CD14-positive monocyte (primary cell): ENCODE measurements around the gene TFAP2C. TPM values are rescaled to one million over a fixed set of nuclear protein-coding genes. Genes with fewer than 3 reads are reported as not detected.
A peak's percentile ranks its signal among the peaks of the same experiment; 100 is the strongest.

Experiments
- DNase-seq, 3 donors: peaks; one replicate each; pipeline ENCODE4 v3.0.0-alpha.2; 2011 to 2022
- H2AFZ ChIP-seq: 2 replicates; pipeline ENCODE4 v1.6.0; 2012; ENCODE audit warnings: mild to moderate bottlenecking, low read depth, low read length, inconsistent platforms; ENCODE audit not compliant: insufficient read depth, poor library complexity, severe bottlenecking
- H3K27ac ChIP-seq, 2 donors: 1 replicate in 1 of 2; 2 replicates in 1 of 2; pipeline ENCODE4 v1.5.1; 2012 to 2013; ENCODE audit warnings: low read length in 2 of 2, control low read depth in 1 of 2, inconsistent platforms in 1 of 2, low read depth in 1 of 2, mild to moderate bottlenecking in 1 of 2
- H3K27me3 ChIP-seq, 2 donors: one replicate each; pipeline versions ENCODE4 v1.6.0 to v1.6.1; 2011 to 2013; ENCODE audit warnings: low read length in 2 of 2; ENCODE audit not compliant: control insufficient read depth in 2 of 2, insufficient read depth in 2 of 2
- H3K36me3 ChIP-seq, 2 donors: replicated peaks in 1 of 2; 1 replicate in 1 of 2; 2 replicates in 1 of 2; pipeline versions ENCODE4 v1.5.1 to v1.6.1; 2012 to 2013; ENCODE audit warnings: low read length in 2 of 2, control low read depth in 1 of 2, inconsistent platforms in 1 of 2, mild to moderate bottlenecking in 1 of 2; ENCODE audit not compliant: insufficient read depth in 2 of 2, control insufficient read depth in 1 of 2
- H3K4me1 ChIP-seq, 2 donors: 1 replicate in 1 of 2; 2 replicates in 1 of 2; pipeline versions ENCODE4 v1.5.1 to v1.6.1; 2012 to 2013; ENCODE audit warnings: low read length in 2 of 2, control low read depth in 1 of 2, inconsistent platforms in 1 of 2, mild to moderate bottlenecking in 1 of 2, moderate library complexity in 1 of 2; ENCODE audit not compliant: insufficient read depth in 2 of 2, control insufficient read depth in 1 of 2
- H3K4me2 ChIP-seq: replicated peaks from 2 replicates; pipeline ENCODE3; 2012; ENCODE audit warnings: low read length, moderate library complexity, mild to moderate bottlenecking; ENCODE audit not compliant: poor library complexity, severe bottlenecking; ENCODE audit errors: extremely low read depth
- H3K4me3 ChIP-seq, 3 experiments: fragments of 200-600 bp in 1 of 3; sonication (generic) in 1 of 3; replicated peaks in 1 of 3; 1 replicate in 2 of 3; 2 replicates in 1 of 3; pipeline ENCODE4 v1.5.1; 2011 to 2013; ENCODE audit warnings: low read length in 3 of 3, mild to moderate bottlenecking in 3 of 3, control low read depth in 2 of 3, low read depth in 2 of 3, inconsistent platforms in 1 of 3, moderate library complexity in 1 of 3
- H3K79me2 ChIP-seq: 2 replicates; pipeline ENCODE4 v1.6.0; 2012; ENCODE audit warnings: mild to moderate bottlenecking, control low read depth, inconsistent platforms, low read length, moderate library complexity; ENCODE audit not compliant: insufficient read depth
- H3K9ac ChIP-seq: 2 replicates; pipeline ENCODE4 v1.6.0; 2017; ENCODE audit warnings: low read length, mild to moderate bottlenecking; ENCODE audit not compliant: insufficient read depth, poor library complexity, severe bottlenecking
- H3K9me3 ChIP-seq, 2 donors: replicated peaks in 1 of 2; 1 replicate in 1 of 2; 2 replicates in 1 of 2; pipeline versions ENCODE4 v1.5.1 to v1.6.1; 2012 to 2013; ENCODE audit warnings: low read length in 2 of 2, control low read depth in 1 of 2; ENCODE audit not compliant: control insufficient read depth in 1 of 2, insufficient read depth in 1 of 2
- H4K20me1 ChIP-seq: 2 replicates; pipeline ENCODE4 v1.6.0; 2012; ENCODE audit warnings: mild to moderate bottlenecking, low read length, control low read depth, moderate library complexity; ENCODE audit not compliant: insufficient read depth
- H3K27ac Mint-ChIP-seq, 7 donors: one replicate each; pipeline ENCODE4 v1.8.0; 2020; ENCODE audit warnings: mild to moderate bottlenecking in 7 of 7, mixed read lengths in 7 of 7, moderate library complexity in 6 of 7, inconsistent platforms in 2 of 7
- H3K27me3 Mint-ChIP-seq, 3 donors: one replicate each; pipeline ENCODE4 v1.8.0; 2021 to 2022; ENCODE audit warnings: low read depth in 3 of 3, mild to moderate bottlenecking in 3 of 3, mixed read lengths in 3 of 3, moderate library complexity in 3 of 3, inconsistent platforms in 1 of 3
- H3K36me3 Mint-ChIP-seq, 2 donors: one replicate each; pipeline ENCODE4 v1.8.0; 2020; ENCODE audit warnings: mixed read lengths in 2 of 2, inconsistent platforms in 1 of 2, mild to moderate bottlenecking in 1 of 2
- H3K4me1 Mint-ChIP-seq: one replicate; pipeline ENCODE4 v1.8.0; 2020; ENCODE audit warnings: mild to moderate bottlenecking, mixed read lengths
- H3K4me3 Mint-ChIP-seq, 2 donors: one replicate each; pipeline ENCODE4 v1.8.0; 2020; ENCODE audit warnings: mild to moderate bottlenecking in 2 of 2, mixed read lengths in 2 of 2, moderate library complexity in 1 of 2
- H3K9me3 Mint-ChIP-seq, 7 donors: one replicate each; pipeline ENCODE4 v1.8.0; 2020 to 2022; ENCODE audit warnings: mixed read lengths in 7 of 7, mild to moderate bottlenecking in 6 of 7, moderate library complexity in 6 of 7, inconsistent platforms in 2 of 7
- WGBS: methylation state at CpG from one replicate; pipeline ENCODE4 v1.1.5; 2013; ENCODE audit warnings: missing lambda C conversion rate; ENCODE audit not compliant: insufficient coverage; 5-methylcytosine and 5-hydroxymethylcytosine counted together
- intact Hi-C, 2 donors: fragments of 100-400 bp; cut with micrococcal nuclease; formaldehyde crosslinking; loops; one replicate each; pipeline versions ENCODE4 v1.15.0 to v1.15.1; 2023
- polyA plus RNA-seq, 3 donors: library from polyadenylated mRNA; depleted of rRNA in 1 of 3; unstranded in 2 of 3; stranded (reverse) in 1 of 3; fragments of 300-500 nt in 2 of 3; fragments of >200 nt in 1 of 3; fragmentation: Illumina TruSeq in 2 of 3; gene quantifications; 1 replicate in 2 of 3; 2 replicates in 1 of 3; pipeline ENCODE4 v1.2.3, GENCODE V29; 2012 to 2021
- TF ChIP-seq, protein P1 (sequence below): fragments of 200-600 bp; IDR thresholded peaks from one replicate; pipeline ENCODE4 v1.8.0; 2022; ENCODE audit warnings: antibody characterized with exemption, mild to moderate bottlenecking

The TFAP2C gene
- polyA plus RNA-seq, 3 donors = not detected

DNA sequence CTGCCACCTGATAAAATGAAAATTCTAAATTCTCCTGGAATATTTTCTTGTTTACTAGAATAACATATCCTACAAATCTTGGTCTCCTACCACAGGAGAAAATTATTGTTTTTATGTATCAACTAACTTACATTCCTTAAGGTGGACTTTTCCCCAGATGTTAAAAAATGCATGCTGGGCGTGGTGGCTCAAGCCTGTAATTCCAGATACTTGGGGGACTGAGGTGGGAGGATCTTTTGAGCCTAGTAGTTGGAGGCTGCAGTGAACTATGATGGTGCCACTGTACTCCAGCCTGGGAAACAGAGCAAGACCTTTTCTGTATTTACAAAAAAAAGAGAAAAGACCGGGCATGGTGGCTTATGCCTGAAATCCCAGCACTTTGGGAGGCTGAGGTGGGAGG, 27.9 kb upstream of the TFAP2C start:
- Histone ChIP-seq H2AFZ (no peak overlapping the region), H3K4me2 (no peak overlapping the region), H3K79me2 (no peaks in the 10 kb centered on the region), H4K20me1 (no peaks in the 10 kb centered on the region), H3K9me3 (no peaks in the 10 kb centered on the region), H3K9ac (no peak overlapping the region), H3K36me3 (no peaks in the 10 kb centered on the region), H3K4me1 (no peaks in the 10 kb centered on the region), H3K27me3 (no peaks in the 10 kb centered on the region), H3K4me3 (no peak overlapping the region), H3K27ac (no peak overlapping the region)
- H3K27me3 Mint-ChIP-seq = peaks cover 10 to 12% (median 11%) of the 10 kb centered on the region in 3 donors
- intact Hi-C loops = no loop called here
- H3K4me1 Mint-ChIP-seq = no peaks in the 10 kb centered on the region
- no peaks in the 10 kb centered on the region for H3K36me3 Mint-ChIP-seq
- 75% methylated on average over 2 of the region's 2 CpGs for WGBS
- DNase-seq = no peak
- TF ChIP-seq, protein P1, sequence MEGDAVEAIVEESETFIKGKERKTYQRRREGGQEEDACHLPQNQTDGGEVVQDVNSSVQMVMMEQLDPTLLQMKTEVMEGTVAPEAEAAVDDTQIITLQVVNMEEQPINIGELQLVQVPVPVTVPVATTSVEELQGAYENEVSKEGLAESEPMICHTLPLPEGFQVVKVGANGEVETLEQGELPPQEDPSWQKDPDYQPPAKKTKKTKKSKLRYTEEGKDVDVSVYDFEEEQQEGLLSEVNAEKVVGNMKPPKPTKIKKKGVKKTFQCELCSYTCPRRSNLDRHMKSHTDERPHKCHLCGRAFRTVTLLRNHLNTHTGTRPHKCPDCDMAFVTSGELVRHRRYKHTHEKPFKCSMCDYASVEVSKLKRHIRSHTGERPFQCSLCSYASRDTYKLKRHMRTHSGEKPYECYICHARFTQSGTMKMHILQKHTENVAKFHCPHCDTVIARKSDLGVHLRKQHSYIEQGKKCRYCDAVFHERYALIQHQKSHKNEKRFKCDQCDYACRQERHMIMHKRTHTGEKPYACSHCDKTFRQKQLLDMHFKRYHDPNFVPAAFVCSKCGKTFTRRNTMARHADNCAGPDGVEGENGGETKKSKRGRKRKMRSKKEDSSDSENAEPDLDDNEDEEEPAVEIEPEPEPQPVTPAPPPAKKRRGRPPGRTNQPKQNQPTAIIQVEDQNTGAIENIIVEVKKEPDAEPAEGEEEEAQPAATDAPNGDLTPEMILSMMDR = no peak
- peak overlapping the region in 1 of 2 donors; percentile 35 for H3K4me3 Mint-ChIP-seq
- no peaks in the 10 kb centered on the region for H3K9me3 Mint-ChIP-seq
- H3K27ac Mint-ChIP-seq = no peak overlapping the region

DNA sequence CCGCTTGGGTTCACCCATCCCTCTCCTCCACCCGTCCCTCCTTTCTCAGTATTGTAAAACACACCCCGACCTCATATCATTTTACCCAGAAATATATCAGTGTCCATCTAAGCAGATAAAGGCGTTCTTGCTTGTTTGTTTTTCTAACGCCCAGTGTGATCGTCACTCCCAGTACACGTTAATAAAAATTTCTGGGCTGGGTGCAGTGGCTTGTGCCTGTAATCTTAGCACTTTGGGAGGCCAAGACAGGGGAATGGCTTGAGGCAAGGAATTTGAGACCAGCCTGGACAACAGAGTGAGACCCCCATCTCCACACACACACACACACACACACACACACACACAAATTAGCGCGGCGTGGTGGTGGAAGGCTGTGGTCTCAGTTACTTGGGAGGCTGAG, 24.4 kb upstream of the TFAP2C start:
- 81% methylated on average over 4 of the region's 10 CpGs for WGBS
- no peaks in the 10 kb centered on the region for H3K27me3 ChIP-seq
- H3K27ac ChIP-seq = no peak overlapping the region
- no peaks in the 10 kb centered on the region for H3K9me3 ChIP-seq
- no peak overlapping the region for H3K4me2 ChIP-seq
- H3K36me3 Mint-ChIP-seq = no peaks in the 10 kb centered on the region
- intact Hi-C loops = no loop called here
- no peaks in the 10 kb centered on the region for H4K20me1 ChIP-seq
- no peak overlapping the region for H2AFZ ChIP-seq
- no peak for DNase-seq
- H3K4me1 Mint-ChIP-seq = no peaks in the 10 kb centered on the region
- H3K27ac Mint-ChIP-seq = no peak overlapping the region
- no peaks in the 10 kb centered on the region for H3K79me2 ChIP-seq
- H3K4me3 ChIP-seq = no peak overlapping the region
- no peaks in the 10 kb centered on the region for H3K4me1 ChIP-seq
- TF ChIP-seq, protein P1 = no peak
- H3K36me3 ChIP-seq = no peaks in the 10 kb centered on the region
- H3K9me3 Mint-ChIP-seq = peaks cover 0 to under 1% (median 0%) of the 10 kb centered on the region in 7 donors
- H3K9ac ChIP-seq = no peak overlapping the region
- no peak overlapping the region for H3K4me3 Mint-ChIP-seq
- H3K27me3 Mint-ChIP-seq = peaks cover 7 to 20% (median 12%) of the 10 kb centered on the region in 3 donors
